ENCODE results near the gene LBP. TPM values are rescaled to one million over a fixed set of nuclear protein-coding genes. Genes with fewer than 3 reads are reported as not detected.

The LBP gene
- total RNA-seq, 2 experiments from 2014 or later, result not detected

- Mint-ChIP-seq H3K27ac (no peak overlapping the region), H3K36me3 (ENCODE audit: low read depth) (peaks cover 71% of the 10 kb centered on the region), H3K27me3 (no peaks in the 10 kb centered on the region), H3K4me1 (peaks cover 8% of the 10 kb centered on the region), H3K4me3 (no peak overlapping the region), H3K9me3 (no peaks in the 10 kb centered on the region)
- POLR2A ChIA-PET, result no interaction called here
- DNase-seq, result no peak
- CTCF ChIA-PET, result interaction anchor here (1.0 kb wide), 1 partner anchor 23 kb away, joined by 4 read pairs; no protein-coding TSS in a partner anchor
Measured at GRCh38 chr20:38423541-38423940, 77.3 kb downstream of the LBP start.

GRCh38 chr20:38424401-38424800, 78.1 kb downstream of the LBP start:
- POLR2A ChIA-PET, result no interaction called here
- Mint-ChIP-seq H3K4me1 (peaks cover 14% of the 10 kb centered on the region), H3K4me3 (no peak overlapping the region), H3K27me3 (no peaks in the 10 kb centered on the region), H3K27ac (no peak overlapping the region), H3K36me3 (ENCODE audit: low read depth) (peaks cover 73% of the 10 kb centered on the region), H3K9me3 (no peaks in the 10 kb centered on the region)
- DNase-seq, result no peak
- CTCF ChIA-PET, result interaction anchor here (1.5 kb wide), 1 partner anchor 11 kb away, joined by 8 read pairs; the partner anchor contains the start of gene SNHG17

- peaks cover 75% of the 10 kb centered on the region for H3K36me3 Mint-ChIP-seq (ENCODE audit: low read depth)
- no peak overlapping the region for H3K27ac Mint-ChIP-seq
- H3K4me1 Mint-ChIP-seq, result peaks cover 25% of the 10 kb centered on the region
- no peak for DNase-seq
- CTCF ChIA-PET, result interaction anchor here (1.0 to 2.1 kb wide), 3 partner anchors 9 to 14 kb away, joined by 3 to 13 read pairs (median 4); partner anchors contain the start of gene SNHG17
- no peaks in the 10 kb centered on the region for H3K27me3 Mint-ChIP-seq
- no peak overlapping the region for H3K4me3 Mint-ChIP-seq
- POLR2A ChIA-PET, result interaction anchor here (0.9 kb wide), 1 partner anchor 9 kb away, joined by 3 read pairs; the partner anchor contains the start of gene SNHG17
- no peaks in the 10 kb centered on the region for H3K9me3 Mint-ChIP-seq
Measured at GRCh38 chr20:38426006-38426897, 80.0 kb downstream of the LBP start.

Other genes with a start within 250 kb of the LBP start
- under 1 TPM; 0.07 to 0.21 TPM for gene TGM2, start 181.2 kb upstream of the LBP start, total RNA-seq
- not detected for gene KIAA1755, start 85.7 kb upstream of the LBP start, total RNA-seq
- not detected for gene BPI, start 42.3 kb upstream of the LBP start, total RNA-seq
- 10 to 100 TPM; 40.7 to 40.8 TPM for gene SNHG17, start 88.8 kb downstream of the LBP start, total RNA-seq
- 10 to 100 TPM; 31.1 to 36.7 TPM for gene RALGAPB, start 126.4 kb downstream of the LBP start, total RNA-seq
- gene ADIG, start 234.7 kb downstream of the LBP start, total RNA-seq, result not detected

Measured in activated CD4-positive, alpha-beta T cell treated with anti-CD3 and anti-CD28 coated beads, Interleukin-2, amount 10 ng/mL, durations not matched to agents 7 days and 5 days (primary cell).